ENCODE data around the gene CC2D2A. TPM values are rescaled to one million over a fixed set of nuclear protein-coding genes. Genes with fewer than 3 reads are reported as not detected.

Gene CC2D2A
- total and polyA plus RNA-seq, 9 of the 15 experiments (the other 6 are each of a cell fraction or from before 2014, with no cell fraction given) = 0.36 to 2.5 (median 1.6) TPM

DNA sequence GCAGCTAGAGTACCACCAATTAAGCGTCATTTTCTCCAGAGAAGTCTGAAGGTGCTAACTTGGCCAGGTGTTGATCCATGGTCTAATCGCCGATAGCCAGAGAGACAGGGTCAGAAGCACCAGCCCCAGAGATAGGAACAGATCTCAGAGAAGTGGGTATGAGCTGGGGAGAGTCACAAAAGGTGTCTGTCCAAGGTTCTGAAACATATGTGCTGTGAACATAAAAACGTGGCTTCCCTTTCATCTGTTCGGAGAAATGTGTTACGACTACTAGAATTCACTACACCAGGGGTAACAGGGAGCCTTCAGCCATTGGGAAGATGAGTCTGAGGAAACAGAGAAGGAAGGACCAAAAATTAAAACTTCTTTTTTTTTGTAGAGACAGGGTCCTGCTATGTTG, 94.2 kb downstream of the CC2D2A start:
- Histone ChIP-seq H3K27ac (ENCODE audit: extremely low read depth, low read depth, low read length) (no peak overlapping the region), H3K9me1 (ENCODE audit: control insufficient read depth, insufficient read depth, low read length) (no peaks in the 10 kb centered on the region), H3K27me3 (ENCODE audit: control insufficient read depth in 2 of 2, insufficient read depth in 2 of 2, low read length in 2 of 2) (no peaks in the 10 kb centered on the region), H4K20me1 (replicated peaks; ENCODE audit: control insufficient read depth, insufficient read depth, low read length) (no peaks in the 10 kb centered on the region), H3K36me3 (ENCODE audit: control insufficient read depth, insufficient read depth, low read length) (no peaks in the 10 kb centered on the region), H3K9ac (ENCODE audit: insufficient read depth in 1 of 2, low read depth in 2 of 2, low read length in 2 of 2) (no peak overlapping the region), H3K79me2 (ENCODE audit: control insufficient read depth, insufficient read depth, low read length) (no peaks in the 10 kb centered on the region), H3K9me3 (replicated peaks; ENCODE audit: control insufficient read depth, insufficient read depth, low read depth, low read length) (no peaks in the 10 kb centered on the region), H3K4me2 (ENCODE audit: insufficient read depth, low read length) (no peak overlapping the region), H3K4me1 (replicated peaks in 1 of 2; ENCODE audit: control insufficient read depth in 2 of 2, insufficient read depth in 2 of 2, low read length in 2 of 2) (no peaks in the 10 kb centered on the region; a peak in 1 of 5 replicates), H2AFZ (ENCODE audit: low read depth, low read length) (no peak overlapping the region), H3K4me3 (no peak overlapping the region)
- FAIRE-seq = peak; percentile 19
- TF ChIP-seq, protein P1, sequence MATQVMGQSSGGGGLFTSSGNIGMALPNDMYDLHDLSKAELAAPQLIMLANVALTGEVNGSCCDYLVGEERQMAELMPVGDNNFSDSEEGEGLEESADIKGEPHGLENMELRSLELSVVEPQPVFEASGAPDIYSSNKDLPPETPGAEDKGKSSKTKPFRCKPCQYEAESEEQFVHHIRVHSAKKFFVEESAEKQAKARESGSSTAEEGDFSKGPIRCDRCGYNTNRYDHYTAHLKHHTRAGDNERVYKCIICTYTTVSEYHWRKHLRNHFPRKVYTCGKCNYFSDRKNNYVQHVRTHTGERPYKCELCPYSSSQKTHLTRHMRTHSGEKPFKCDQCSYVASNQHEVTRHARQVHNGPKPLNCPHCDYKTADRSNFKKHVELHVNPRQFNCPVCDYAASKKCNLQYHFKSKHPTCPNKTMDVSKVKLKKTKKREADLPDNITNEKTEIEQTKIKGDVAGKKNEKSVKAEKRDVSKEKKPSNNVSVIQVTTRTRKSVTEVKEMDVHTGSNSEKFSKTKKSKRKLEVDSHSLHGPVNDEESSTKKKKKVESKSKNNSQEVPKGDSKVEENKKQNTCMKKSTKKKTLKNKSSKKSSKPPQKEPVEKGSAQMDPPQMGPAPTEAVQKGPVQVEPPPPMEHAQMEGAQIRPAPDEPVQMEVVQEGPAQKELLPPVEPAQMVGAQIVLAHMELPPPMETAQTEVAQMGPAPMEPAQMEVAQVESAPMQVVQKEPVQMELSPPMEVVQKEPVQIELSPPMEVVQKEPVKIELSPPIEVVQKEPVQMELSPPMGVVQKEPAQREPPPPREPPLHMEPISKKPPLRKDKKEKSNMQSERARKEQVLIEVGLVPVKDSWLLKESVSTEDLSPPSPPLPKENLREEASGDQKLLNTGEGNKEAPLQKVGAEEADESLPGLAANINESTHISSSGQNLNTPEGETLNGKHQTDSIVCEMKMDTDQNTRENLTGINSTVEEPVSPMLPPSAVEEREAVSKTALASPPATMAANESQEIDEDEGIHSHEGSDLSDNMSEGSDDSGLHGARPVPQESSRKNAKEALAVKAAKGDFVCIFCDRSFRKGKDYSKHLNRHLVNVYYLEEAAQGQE (IDR thresholded peaks at IDR 0.05; ENCODE audit: borderline replicate concordance) = peak; percentile 89
- TF ChIP-seq, protein P1 (CRISPR knock-in tag; IDR thresholded peaks at IDR 0.05; ENCODE audit: low read depth) = no peak
- TF ChIP-seq ARNT (IDR thresholded peaks at IDR 0.05) (no peak), MIER1 (IDR thresholded peaks at IDR 0.05; ENCODE audit: low read depth) (peak; percentile 63; the same call in 1 of the 2 replicates)
- TF ChIP-seq, protein P2, sequence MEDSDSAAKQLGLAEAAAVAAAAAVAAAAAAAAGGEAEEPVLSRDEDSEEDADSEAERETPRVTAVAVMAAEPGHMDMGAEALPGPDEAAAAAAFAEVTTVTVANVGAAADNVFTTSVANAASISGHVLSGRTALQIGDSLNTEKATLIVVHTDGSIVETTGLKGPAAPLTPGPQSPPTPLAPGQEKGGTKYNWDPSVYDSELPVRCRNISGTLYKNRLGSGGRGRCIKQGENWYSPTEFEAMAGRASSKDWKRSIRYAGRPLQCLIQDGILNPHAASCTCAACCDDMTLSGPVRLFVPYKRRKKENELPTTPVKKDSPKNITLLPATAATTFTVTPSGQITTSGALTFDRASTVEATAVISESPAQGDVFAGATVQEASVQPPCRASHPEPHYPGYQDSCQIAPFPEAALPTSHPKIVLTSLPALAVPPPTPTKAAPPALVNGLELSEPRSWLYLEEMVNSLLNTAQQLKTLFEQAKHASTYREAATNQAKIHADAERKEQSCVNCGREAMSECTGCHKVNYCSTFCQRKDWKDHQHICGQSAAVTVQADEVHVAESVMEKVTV (CRISPR knock-in tag; IDR thresholded peaks at IDR 0.05) = no peak
- POLR2A ChIA-PET = no interaction called here
- intact Hi-C loops (cut with micrococcal nuclease) (no loop called here), in situ Hi-C loops (cut with MboI) (no loop called here)
- no TSS peak for BruUV-seq (replicated peaks)
- peak; percentile 49; the same call in 1 of the 3 replicates for ATAC-seq
- 33% methylated on average over 6 of the region's 6 CpGs for WGBS (ENCODE audit: insufficient coverage, low coverage, missing lambda C conversion rate)
- CTCF ChIA-PET (ENCODE audit: low intra/inter-chr PET ratio) = no interaction called here
- DNase-seq (ENCODE audit: extremely low read depth in 1 of 4, low spot score in 3 of 4) = no peak

Measured in K562 (cell line).